Mammary epithelial cell (primary cell): ENCODE data around the gene TTC23.

ENCODE experiments used
- EZH2 ChIP-seq: IDR thresholded peaks from 2 replicates; pipeline ENCODE4 v1.6.1; 2012; ENCODE audit warnings: low read length, inconsistent platforms, borderline replicate concordance
- TF ChIP-seq, protein P1 (sequence below), 2 donors: IDR thresholded peaks in 1 of 2; conservative IDR thresholded peaks in 1 of 2; 2 replicates each; pipeline ENCODE4 v1.5.1; 2011 to 2012; ENCODE audit warnings: inconsistent platforms in 2 of 2, low read length in 2 of 2, mild to moderate bottlenecking in 2 of 2, control low read depth in 1 of 2, low read depth in 1 of 2; ENCODE audit not compliant: insufficient read depth in 1 of 2; ENCODE audit errors: extremely low read depth in 1 of 2

DNA sequence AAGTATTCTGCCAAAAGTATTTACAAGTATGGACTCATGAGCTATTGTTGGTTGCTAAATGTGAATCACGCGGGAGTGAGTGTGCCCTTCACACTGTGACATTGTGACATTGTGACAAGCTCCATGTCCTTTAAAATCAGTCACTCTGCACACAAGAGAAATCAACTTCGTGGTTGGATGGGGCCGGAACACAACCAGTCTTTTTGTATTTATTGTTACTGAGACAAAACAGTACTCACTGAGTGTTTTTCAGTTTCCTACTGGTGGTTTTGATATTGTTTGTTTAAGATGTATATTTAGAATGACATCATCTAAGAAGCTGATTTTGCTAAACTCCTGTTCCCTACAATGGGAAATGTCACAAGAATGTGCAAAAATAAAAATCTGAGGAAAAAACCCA, 114.2 kb downstream of the TTC23 start:
- TF ChIP-seq, protein P1, sequence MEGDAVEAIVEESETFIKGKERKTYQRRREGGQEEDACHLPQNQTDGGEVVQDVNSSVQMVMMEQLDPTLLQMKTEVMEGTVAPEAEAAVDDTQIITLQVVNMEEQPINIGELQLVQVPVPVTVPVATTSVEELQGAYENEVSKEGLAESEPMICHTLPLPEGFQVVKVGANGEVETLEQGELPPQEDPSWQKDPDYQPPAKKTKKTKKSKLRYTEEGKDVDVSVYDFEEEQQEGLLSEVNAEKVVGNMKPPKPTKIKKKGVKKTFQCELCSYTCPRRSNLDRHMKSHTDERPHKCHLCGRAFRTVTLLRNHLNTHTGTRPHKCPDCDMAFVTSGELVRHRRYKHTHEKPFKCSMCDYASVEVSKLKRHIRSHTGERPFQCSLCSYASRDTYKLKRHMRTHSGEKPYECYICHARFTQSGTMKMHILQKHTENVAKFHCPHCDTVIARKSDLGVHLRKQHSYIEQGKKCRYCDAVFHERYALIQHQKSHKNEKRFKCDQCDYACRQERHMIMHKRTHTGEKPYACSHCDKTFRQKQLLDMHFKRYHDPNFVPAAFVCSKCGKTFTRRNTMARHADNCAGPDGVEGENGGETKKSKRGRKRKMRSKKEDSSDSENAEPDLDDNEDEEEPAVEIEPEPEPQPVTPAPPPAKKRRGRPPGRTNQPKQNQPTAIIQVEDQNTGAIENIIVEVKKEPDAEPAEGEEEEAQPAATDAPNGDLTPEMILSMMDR (conservative IDR thresholded peaks at IDR 0.05 in 1 of 2, IDR thresholded peaks at IDR 0.05 in 1 of 2; ENCODE audit: extremely low read depth in 1 of 2, insufficient read depth in 1 of 2, low read depth in 1 of 2, low read length in 2 of 2) = no peak
- no peak for TF ChIP-seq EZH2
